NCI-H345 (cell line): ENCODE data around the gene PTPRN2.
"Not testable (repeated sequence)": the region's sequence is repeated elsewhere in the genome, so short reads cannot be mapped to it uniquely, and the experiment has no call there.

Experiments
- DNase-seq: peaks from one replicate; lab custom pipeline; 2025; lab: John Stamatoyannopoulos, UW

The PTPRN2 gene

DNA sequence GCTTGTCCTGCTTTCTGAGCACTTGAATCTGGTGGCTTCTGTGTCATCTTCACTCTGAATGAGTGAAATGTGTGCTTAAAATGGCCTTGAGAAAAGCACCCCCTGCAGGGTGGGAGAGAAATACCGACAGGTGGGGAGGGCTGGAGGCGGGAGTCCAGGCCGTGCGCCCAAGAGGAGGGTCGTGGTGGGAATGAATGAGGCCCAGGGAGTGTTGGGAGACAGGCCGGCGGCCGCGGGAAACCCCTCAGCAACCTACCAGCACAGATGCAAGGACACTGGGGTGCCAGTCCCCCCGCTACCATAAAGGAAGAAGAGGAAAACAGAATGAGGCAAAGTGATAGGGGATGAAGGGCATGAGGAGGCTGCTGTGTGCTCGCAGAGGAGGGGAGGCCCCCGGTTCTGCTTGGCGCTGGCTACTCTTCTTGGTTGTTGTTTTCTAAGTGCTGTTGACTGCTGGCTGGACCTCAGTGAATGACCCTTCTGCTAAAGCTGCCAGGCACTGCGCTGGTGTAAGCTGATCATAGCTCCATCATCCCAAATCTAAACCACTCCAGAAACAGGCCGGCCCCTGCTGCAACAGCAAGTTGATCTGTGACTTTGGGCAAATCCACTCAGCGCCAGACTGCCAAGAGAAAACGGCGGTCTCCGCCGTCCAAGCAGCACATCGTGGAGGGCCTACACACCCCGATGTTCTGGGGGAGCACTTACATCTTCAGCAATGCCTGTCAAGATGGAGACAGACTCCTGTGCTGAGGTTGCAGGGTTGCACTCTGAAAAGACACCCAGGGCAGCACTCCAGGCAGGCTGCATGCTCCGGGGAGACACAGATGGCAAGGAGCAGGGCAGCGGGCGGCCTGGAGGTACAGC, 872.3 kb downstream of the PTPRN2 start:
- DNase-seq = no peak

- DNase-seq = no peak
Observed at GRCh38 chr7:157714166-157715070, 873.2 kb downstream of the PTPRN2 start.

DNA sequence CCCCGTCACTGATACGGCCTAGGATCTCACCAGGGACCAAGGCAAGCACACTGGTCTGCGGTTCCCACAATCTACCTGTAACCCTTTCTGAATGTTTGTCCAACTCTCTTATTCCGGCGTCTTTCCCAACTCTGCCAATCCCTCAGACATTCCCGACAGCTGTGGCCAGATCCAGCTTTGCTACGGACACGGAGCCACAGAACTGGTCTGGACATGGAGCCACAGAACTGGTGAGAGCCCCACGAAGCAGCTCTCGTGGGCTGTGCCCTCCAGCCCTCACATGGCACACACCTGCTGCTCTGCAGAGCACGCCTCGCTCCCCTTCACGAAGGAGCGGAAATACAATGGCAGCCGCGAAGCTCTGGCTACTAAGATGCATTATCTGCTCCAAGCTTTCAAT, 874.0 kb downstream of the PTPRN2 start:
- no peak for DNase-seq

- DNase-seq = no peak
Observed at GRCh38 chr7:157712666-157713235, 874.9 kb downstream of the PTPRN2 start.

DNA sequence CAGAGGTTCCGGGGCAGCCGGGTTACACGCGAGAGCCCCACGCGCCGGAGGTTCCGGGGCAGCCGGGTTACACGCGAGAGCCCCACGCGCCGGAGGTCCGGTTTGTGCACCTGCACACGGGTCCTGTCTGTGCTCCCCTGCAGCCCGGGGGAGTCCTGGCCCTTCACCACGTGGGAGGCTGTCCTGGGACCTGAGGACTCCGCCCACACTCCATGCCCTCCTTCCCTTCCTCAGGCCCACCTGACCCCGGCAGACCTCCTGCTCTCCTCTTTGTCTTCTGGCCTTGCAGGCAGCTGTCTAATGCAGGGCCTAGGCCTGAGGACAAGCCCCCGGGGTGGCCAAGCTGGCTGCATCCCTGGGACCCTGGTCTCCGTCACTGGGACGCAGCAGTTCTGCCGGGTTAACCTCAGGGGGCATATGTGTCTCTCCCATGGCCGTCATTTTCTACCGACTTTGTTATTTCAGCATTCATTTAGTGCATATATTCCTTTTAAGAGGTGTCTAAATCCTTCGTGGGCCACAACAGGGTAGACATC, 876.2 kb downstream of the PTPRN2 start:
- no peak for DNase-seq

- DNase-seq = no peak
Observed at GRCh38 chr7:157710396-157710795, 877.2 kb downstream of the PTPRN2 start.

DNA sequence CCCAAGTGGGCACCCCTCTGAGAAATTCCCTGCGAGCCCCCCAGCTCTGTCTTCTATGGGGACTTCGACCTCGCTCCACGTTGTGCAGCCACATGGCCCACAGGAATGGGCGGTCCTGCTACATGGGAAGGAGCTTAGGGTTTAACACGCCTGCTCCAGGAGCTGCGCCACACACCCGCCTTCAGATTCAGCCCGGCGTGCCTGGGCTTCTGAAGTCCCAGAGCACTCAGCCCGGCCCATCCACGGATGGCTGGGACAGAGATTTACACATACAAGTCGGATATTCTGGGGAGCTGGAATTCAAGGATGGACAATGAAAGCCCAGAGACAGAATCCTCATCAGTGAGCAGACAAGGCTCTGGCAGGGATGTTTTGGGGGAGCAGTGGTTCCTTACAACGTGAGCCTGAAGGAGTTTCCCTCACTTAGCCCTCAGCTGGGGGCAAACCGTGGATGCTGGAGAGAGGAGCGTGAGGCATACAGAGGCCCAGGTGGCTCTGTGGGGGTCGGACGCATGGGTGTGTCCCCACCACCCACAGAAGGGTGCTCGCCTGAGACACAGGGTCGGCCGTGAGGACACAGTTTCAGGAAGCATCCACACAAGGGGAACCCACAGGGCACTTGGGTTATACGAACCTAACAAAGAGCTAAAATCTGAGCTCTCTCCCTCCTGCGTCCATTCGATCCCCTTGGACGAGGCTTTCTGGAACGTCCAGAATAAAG, 877.9 kb downstream of the PTPRN2 start:
- no peak for DNase-seq

GRCh38 chr7:157708919-157709295, 878.7 kb downstream of the PTPRN2 start:
- DNase-seq = no peak

- no peak for DNase-seq
Observed at GRCh38 chr7:157707983-157708918, 879.4 kb downstream of the PTPRN2 start.

DNA sequence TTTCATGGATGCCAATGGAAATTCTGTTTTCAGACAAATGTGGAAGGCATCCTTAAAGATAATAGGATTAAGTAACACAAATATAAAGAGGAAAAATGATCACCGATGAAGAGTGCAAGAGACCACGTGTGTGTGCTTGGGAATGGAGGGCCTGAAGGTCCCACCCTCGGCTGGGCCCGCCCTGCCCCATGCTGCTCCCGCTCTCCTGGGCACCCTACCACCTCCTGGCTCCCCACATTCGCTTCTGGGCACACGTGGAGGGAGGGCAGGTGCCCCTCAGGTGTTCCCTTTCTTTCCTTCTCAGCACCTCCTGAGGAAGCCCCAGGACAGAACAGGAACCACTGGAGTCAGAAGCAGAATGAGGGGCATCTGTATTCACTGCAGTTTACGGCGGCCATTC, 883.3 kb downstream of the PTPRN2 start:
- DNase-seq = no peak

GRCh38 chr7:157703534-157704195, 884.0 kb downstream of the PTPRN2 start:
- no peak for DNase-seq

DNA sequence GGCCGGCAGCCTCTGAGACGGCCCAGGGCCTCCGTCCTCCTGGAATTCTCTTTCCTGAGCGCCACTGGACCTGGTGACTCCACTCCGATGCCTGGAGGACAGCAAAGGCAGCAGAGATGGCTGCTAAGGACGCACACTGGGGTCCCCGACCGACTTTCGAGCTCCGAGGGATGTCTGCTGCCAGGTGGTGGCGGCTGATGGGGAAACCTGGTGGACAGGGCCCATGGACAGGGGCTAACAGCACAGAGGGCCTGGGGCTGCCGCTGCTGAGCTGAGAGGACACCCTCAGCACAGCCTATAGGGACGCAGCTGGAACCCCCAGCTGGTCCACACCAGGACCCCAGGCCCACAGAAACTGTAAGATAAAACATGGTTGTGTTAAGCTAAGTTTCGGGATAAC, 884.5 kb downstream of the PTPRN2 start:
- no peak for DNase-seq

DNA sequence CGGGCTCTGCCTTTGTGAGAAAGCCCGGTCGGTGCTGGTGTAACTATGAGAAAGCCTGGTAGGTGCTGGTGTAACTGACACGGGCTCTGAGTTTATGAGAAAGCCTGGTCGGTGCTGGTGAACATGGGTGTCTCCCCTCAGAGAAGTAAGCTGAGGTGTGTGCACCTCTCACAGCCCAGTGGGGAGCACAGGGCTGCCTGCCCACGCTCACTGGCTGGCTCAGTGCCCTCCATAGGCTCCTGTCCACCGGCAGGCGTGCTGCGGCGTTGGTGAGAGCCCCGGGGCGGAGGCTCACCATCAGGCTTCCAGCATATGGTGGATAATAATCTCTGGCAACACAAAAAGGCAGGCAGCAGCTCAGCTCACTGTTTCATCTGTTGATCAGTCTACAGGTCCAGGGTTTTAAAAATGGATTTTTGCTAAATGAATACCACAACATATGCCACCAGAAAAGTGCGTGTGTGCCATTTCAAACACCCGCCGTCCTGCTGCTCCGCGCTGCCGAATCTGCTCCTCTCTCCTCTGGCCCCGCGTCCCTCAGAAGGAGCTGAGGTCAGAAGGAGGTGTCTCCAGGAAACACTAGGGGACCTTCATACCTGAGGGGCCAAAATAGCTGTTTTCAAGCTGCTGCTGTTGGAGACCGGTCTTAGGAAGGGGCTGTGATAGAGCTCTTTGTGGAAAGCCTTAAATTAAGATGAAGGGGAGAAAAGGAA, 885.2 kb downstream of the PTPRN2 start:
- DNase-seq = no peak

GRCh38 chr7:157701395-157702180, 886.0 kb downstream of the PTPRN2 start:
- not testable (repeated sequence) for DNase-seq

- DNase-seq = no peak
Observed at GRCh38 chr7:157700231-157701005, 887.2 kb downstream of the PTPRN2 start.

DNA sequence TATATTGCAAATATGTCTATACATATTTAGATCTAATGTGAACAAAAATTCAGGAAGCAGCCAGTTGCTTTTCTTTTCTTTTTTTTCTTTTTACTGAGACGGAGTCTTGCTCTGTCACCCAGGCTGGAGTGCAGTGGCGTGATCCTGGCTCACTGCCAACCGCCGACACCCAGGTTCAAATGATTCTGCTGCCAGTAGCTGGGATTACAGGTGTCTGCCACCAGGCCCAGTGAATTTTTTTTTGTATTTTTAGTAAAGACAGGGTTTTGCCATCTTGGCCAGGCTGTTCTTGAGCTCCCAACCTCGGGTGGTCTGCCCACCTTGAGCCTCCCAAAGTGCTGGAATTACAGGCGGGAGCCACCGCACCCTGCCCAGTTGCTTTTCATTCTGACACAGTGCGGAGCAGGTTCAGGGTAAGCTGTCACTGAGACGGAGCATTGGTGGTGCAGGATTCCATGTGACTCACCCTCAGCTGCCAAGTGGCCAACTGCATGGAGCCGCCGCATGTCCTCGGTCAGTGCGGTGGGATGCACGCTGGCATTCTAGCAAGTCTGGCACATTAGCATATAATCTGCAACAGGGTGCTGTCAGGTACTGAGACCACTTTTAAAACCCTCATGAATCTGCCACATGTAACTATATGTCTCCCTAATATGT, 888.1 kb downstream of the PTPRN2 start:
- peak; percentile 62 for DNase-seq

- DNase-seq = not testable (repeated sequence)
Observed at GRCh38 chr7:157697287-157697686, 890.3 kb downstream of the PTPRN2 start.
